NT2/D1 (cell line): ENCODE data around the gene CYP46A1.

Experiments
- SUZ12 ChIP-seq: IDR thresholded peaks from 2 replicates; pipeline ENCODE4 v1.6.1; 2011; ENCODE audit not compliant: insufficient read length, insufficient read depth; ENCODE audit errors: extremely low read depth
- YY1 ChIP-seq: IDR thresholded peaks from 2 replicates; pipeline ENCODE4 v1.6.1; 2011; ENCODE audit not compliant: insufficient read length, insufficient read depth

DNA sequence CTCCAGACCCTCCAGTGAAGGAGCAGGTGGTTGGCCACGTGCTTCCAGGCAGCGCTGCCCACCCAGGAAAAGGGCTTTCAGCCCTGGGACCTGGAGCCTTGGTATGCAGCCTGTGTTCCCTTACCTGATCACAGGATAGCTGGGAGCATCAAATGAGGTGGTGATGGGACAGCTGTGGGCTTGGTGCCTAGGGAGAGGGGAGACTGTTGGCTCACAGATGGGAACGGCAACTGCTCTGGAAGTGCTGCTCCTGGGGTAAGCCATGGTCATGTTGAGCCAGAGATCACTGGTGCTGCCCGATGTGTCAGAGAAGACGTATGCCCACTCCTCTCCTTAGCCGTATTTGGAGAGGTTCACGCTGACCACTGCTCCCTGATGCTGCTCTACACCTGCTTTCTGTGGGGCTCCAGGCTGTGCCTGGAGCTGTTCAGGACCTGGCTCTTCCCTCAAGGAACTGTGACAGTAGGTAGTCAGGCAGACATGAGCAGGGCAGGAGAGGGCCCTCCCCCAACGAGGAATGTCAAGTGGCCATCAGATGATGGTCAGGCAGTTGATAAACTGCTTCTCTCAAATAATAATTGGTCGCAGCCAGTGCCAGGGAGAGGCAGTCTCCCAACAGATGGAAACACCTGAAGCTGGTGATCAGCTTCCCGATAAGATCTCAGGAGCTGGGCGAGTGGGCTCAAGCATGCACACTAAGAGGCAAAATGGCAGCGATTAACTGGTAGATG lies 2.8 kb upstream of the CYP46A1 start:
- TF ChIP-seq YY1 = no peak
- TF ChIP-seq SUZ12 = no peak
